ENCODE data around the gene RAB33B. TPM values are rescaled to one million over a fixed set of nuclear protein-coding genes. Genes with fewer than 3 reads are reported as not detected.

The RAB33B gene

DNA sequence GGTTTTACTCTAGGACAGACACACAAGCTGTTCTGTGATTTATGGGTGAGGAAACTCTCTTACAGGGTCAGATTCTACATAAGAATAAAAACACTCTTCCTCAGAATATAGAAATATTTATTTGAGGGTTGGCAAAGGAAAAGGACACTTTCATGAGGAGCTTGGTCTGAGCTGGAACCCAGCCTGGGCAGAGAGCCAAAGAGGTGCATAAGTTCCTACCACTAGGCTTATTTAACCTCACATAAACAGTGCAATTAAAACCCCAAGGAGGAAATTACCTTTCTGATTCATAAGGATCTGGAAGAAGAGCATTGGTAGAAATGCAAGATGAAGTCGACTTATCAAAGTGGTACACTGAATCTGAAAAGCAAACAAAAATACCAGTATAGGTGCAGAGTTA is 69.2 kb downstream of the RAB33B start:
- WGBS (ENCODE audit: extremely low coverage, insufficient coverage, low lambda C conversion rate): no CpG with 5 or more reads among the region's 1 CpG

DNA sequence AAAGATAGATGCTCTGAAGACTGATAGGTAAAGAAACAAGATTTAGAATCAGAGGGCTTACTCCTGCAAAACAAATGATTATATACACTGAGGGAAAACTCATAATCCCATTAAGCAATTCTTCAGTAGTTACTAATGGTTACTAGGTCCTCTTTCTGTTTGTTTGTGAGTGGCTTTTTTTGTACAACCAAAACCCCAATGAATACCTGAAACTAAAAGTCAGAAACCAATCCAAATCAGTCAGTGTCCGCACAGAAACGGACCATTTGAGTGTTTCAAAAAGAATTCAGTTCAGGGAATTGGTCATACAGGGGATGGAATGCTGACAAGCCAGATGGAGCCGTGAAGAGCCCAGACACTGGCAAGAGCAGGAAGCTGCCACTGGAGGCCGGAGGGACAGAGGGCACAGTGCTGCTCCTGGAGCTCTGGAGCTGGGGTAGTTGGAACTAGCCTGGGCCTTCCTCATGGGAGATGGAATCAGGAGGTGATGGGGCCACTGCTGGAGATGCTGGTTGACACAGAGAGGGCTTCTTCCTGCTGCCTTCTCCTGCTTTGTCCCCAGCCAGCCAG is 70.2 kb downstream of the RAB33B start:
- Histone ChIP-seq H4K8ac (ENCODE audit: low read depth, low read length) (no peak overlapping the region), H3K36me3 (ENCODE audit: control insufficient read depth, insufficient read depth, low read length) (no peaks in the 10 kb centered on the region), H3K4me1 (ENCODE audit: control insufficient read depth, low read depth, low read length) (no peaks in the 10 kb centered on the region), H3K23ac (ENCODE audit: low read length) (no peak overlapping the region), H2BK120ac (ENCODE audit: low read depth, low read length) (no peak overlapping the region), H2BK5ac (ENCODE audit: low read length) (no peak overlapping the region), H3K4ac (ENCODE audit: low read depth, low read length) (no peak overlapping the region), H3K27ac (ENCODE audit: low read depth, low read length) (no peak overlapping the region), H3K4me3 (ENCODE audit: low read length) (no peak overlapping the region), H3K9ac (ENCODE audit: low read length) (no peak overlapping the region), H2BK15ac (replicated peaks; ENCODE audit: low read depth) (no peak overlapping the region), H3K27me3 (ENCODE audit: insufficient read depth, low read length, poor library complexity) (no peaks in the 10 kb centered on the region), H3K4me2 (ENCODE audit: low read length) (no peak overlapping the region), H4K5ac (ENCODE audit: low read length) (no peak overlapping the region), H3K18ac (ENCODE audit: low read length) (no peak overlapping the region), H3K79me1 (ENCODE audit: low read length) (no peaks in the 10 kb centered on the region), H3K56ac (ENCODE audit: low read length) (no peak overlapping the region), H2AK5ac (ENCODE audit: low read length) (no peak overlapping the region), H3K79me2 (ENCODE audit: control insufficient read depth, insufficient read depth, low read length) (no peaks in the 10 kb centered on the region)
- WGBS (ENCODE audit: extremely low coverage, insufficient coverage, low lambda C conversion rate): no CpG with 5 or more reads among the region's 4 CpGs
- DNase-seq: no peak

More for the DNA sequence above, 69.2 kb downstream of the RAB33B start:
- Histone ChIP-seq H2AK5ac (ENCODE audit: low read length) (no peak overlapping the region), H3K18ac (ENCODE audit: low read length) (no peak overlapping the region), H3K4me1 (ENCODE audit: control insufficient read depth, low read depth, low read length) (no peaks in the 10 kb centered on the region), H3K9ac (ENCODE audit: low read length) (no peak overlapping the region), H3K4ac (ENCODE audit: low read depth, low read length) (no peak overlapping the region), H3K79me1 (ENCODE audit: low read length) (no peaks in the 10 kb centered on the region), H3K27ac (ENCODE audit: low read depth, low read length) (no peak overlapping the region), H3K56ac (ENCODE audit: low read length) (no peak overlapping the region), H2BK15ac (replicated peaks; ENCODE audit: low read depth) (no peak overlapping the region), H2BK5ac (ENCODE audit: low read length) (no peak overlapping the region), H3K4me3 (ENCODE audit: low read length) (no peak overlapping the region), H3K23ac (ENCODE audit: low read length) (no peak overlapping the region), H4K5ac (ENCODE audit: low read length) (no peak overlapping the region), H4K8ac (ENCODE audit: low read depth, low read length) (no peak overlapping the region), H3K79me2 (ENCODE audit: control insufficient read depth, insufficient read depth, low read length) (no peaks in the 10 kb centered on the region), H3K36me3 (ENCODE audit: control insufficient read depth, insufficient read depth, low read length) (no peaks in the 10 kb centered on the region), H3K4me2 (ENCODE audit: low read length) (no peak overlapping the region), H2BK120ac (ENCODE audit: low read depth, low read length) (no peak overlapping the region), H3K27me3 (ENCODE audit: insufficient read depth, low read length, poor library complexity) (no peaks in the 10 kb centered on the region)
- DNase-seq: no peak

DNA sequence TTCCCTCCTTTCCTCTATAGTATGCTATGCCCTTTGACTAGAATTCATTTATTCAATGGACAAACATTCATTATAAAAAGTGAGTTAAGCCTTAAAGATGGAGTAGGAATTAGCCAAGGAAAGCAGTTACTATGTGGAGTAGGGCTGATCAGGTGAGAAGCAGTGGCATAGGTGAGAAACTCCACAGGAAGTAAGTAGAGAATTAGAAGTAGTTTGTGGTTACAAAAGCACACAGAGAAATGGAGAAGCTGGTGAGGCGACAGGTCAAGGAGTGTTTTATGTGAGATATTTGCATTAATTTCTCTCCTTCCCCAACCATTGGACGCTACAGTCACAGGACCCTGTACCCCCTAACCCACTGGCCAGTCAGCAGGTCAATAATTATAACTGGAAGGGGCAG is 71.5 kb downstream of the RAB33B start:
- H2AK5ac ChIP-seq (ENCODE audit: low read length): no peak overlapping the region
- H4K8ac ChIP-seq (ENCODE audit: low read depth, low read length): no peak overlapping the region
- H3K27me3 ChIP-seq (ENCODE audit: insufficient read depth, low read length, poor library complexity): no peaks in the 10 kb centered on the region
- H3K4me3 ChIP-seq (ENCODE audit: low read length): no peak overlapping the region
- no peak overlapping the region for H3K18ac ChIP-seq (ENCODE audit: low read length)
- H3K79me1 ChIP-seq (ENCODE audit: low read length): no peaks in the 10 kb centered on the region
- no peak overlapping the region for H3K4me2 ChIP-seq (ENCODE audit: low read length)
- no CpG with 5 or more reads among the region's 2 CpGs for WGBS (ENCODE audit: extremely low coverage, insufficient coverage, low lambda C conversion rate)
- no peak overlapping the region for H3K9ac ChIP-seq (ENCODE audit: low read length)
- no peaks in the 10 kb centered on the region for H3K4me1 ChIP-seq (ENCODE audit: control insufficient read depth, low read depth, low read length)
- H3K23ac ChIP-seq (ENCODE audit: low read length): no peak overlapping the region
- H3K79me2 ChIP-seq (ENCODE audit: control insufficient read depth, insufficient read depth, low read length): no peaks in the 10 kb centered on the region
- H2BK15ac ChIP-seq (replicated peaks; ENCODE audit: low read depth): no peak overlapping the region
- no peak overlapping the region for H3K56ac ChIP-seq (ENCODE audit: low read length)
- no peaks in the 10 kb centered on the region for H3K36me3 ChIP-seq (ENCODE audit: control insufficient read depth, insufficient read depth, low read length)
- no peak for DNase-seq
- H3K27ac ChIP-seq (ENCODE audit: low read depth, low read length): no peak overlapping the region
- H2BK5ac ChIP-seq (ENCODE audit: low read length): no peak overlapping the region
- no peak overlapping the region for H3K4ac ChIP-seq (ENCODE audit: low read depth, low read length)
- H2BK120ac ChIP-seq (ENCODE audit: low read depth, low read length): no peak overlapping the region
- H4K5ac ChIP-seq (ENCODE audit: low read length): no peak overlapping the region

Small RNA genes within 50 kb of the gene (small RNA-seq; reads per million reads assigned to genes)
- gene RF01225 (ENCODE audit: insufficient read depth): not detected

Measured in mesendoderm (in vitro differentiated cells).